RPMI7951 (cell line): Measurements from ENCODE around the gene DAO. TPM values are rescaled to one million over a fixed set of nuclear protein-coding genes. Genes with fewer than 3 reads are reported as not detected.

ENCODE experiments used
- DNase-seq: peaks from one replicate; pipeline ENCODE4 v3.0.0-alpha.2; 2012; ENCODE audit warnings: low read depth
- total RNA-seq: library from RNA; depleted of rRNA; stranded (reverse); fragments of >200 nt; shearing (Covaris generic); gene quantifications from 2 replicates; pipeline ENCODE4 v1.2.3, GENCODE V29; 2014

Gene DAO
- total RNA-seq, 1 experiment from 2014 or later = not detected

GRCh38 chr12:108875280-108875679 lies 4.6 kb upstream of the DAO start:
- DNase-seq = no peak

DNA sequence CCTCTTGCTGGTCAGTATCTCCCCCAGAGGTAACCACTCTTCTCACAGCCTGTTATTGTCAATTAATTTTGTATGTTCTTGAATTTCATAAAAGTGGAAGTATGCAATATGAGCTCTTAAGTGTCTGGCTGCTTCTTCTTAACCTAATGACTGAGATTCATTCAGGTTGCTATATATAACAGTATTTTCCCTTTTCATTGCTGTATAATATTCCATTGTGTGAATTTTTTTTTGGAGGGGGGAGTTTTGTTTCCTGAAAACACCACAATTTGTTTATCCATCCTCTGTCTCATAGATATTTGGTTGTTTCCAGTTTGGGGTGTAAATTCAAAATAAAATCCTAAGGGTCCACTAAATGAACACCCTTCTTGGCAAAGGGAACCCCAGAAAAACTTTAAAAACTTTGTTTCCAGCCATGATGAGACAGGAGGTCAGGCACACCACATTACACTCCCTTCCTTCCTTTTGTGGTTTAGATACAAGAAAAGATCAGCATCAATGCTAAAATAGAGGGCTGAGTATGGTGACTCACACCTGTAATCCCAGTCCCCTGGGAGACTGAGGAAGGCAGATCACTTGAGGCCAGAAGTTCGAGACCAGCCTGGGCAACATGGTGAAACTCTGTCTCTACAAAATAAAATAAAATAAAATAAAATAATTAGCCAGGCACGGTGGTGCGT lies 4.1 kb upstream of the DAO start:
- peak; percentile 12 for DNase-seq

GRCh38 chr12:108876550-108876949 lies 3.3 kb upstream of the DAO start:
- no peak for DNase-seq

GRCh38 chr12:108881953-108882352 lies 2.1 kb downstream of the DAO start:
- DNase-seq = no peak

DNA sequence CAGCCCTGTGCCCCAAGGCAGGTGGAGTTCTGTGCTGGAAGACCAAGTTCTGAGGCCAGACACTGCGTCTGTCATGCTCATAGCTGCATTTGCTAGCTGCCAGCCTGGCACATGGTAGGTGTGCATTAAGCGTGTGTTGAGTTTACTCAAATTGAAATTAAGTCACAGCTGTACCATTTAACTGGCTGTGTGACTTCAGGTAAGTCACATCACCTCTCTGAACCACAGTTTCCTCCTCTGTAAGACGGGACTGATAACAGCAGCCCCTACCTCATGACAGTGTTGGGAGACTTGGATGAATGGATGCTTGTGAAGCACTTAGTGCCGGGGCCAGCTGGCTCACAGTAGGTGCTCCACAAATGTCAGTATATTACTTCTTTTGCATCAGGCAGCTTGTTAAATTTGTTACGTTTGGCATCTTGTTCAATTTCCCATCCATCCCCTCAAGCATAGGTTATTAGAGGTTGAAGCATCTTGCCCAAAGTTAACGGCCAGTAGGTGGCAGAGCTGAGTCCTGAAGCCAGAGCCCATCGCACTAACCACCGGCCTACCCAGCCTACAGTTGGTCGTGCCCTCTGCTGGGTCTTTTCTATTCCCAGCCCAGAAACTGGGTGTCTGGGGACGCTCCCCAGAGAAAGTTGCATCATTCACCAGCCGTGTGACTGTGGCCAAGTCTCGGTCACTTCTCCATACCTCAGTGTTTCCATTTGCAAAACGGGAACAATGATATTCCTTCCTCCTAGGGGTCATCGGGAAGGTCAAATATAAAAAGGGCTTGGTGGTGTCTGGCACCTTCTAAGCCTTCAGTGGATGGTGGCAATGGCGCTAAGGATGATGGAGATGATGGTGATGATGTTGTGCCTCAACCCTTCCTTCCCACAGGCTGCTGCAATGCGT lies 4.5 kb downstream of the DAO start:
- DNase-seq = peak; percentile 25

DNA sequence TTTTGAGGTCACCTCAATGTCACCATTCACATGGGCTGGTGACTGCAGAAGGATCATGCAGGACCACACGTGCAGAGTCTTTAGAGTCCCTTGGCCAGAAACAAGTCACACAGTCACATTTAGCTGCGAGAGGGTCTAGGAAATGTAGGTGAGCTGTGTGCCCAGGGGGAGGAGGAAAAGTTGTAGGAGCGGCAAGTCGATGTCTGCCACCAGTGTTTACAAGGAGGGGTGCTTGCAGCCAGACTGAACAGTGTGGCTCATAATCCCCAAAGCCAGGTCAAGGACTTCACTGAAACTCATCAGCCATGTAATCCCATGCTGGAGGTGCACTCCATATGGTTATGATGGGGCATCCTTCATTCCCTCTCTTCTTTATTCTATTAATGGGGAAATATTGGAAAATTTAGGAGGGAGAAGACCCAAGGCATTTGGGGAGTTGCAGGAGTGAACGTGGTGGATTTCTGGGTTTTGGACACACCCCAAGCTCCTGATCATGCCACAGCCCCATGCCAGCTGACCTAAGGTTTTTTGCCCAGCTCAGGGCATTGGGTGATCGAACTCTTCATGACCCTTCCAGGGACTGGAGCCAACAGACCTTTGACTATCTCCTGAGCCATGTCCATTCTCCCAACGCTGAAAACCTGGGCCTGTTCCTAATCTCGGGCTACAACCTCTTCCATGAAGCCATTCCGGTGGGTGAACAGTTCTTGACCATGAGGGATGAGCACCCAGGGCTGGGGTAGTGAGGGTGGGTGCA lies 7.2 kb downstream of the DAO start:
- no peak for DNase-seq

DNA sequence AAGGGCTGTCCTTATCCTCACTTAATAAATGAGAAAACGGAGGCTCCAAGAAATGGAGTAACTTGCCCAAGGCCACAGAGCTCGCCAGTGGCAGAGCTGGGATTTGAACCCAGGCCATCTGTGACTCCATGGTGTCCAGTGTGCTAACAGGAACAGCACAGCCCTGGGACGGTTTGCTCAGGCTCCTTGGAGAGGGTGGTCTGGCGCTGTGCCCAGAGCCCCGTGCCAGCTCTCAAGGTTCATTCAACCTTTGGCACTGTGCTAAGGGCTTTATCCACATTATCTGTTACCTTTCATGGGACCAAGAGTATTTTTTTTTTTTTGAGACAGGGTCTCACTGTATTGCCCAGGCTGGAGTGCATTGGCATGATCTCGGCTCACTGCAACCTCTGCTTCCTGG lies 8.1 kb downstream of the DAO start:
- no peak for DNase-seq

GRCh38 chr12:108890208-108890607 lies 10.3 kb downstream of the DAO start:
- peak; percentile 9 for DNase-seq

- no peak for DNase-seq
These were observed 15.4 kb downstream of the DAO start for GRCh38 chr12:108895220-108895802.

DNA sequence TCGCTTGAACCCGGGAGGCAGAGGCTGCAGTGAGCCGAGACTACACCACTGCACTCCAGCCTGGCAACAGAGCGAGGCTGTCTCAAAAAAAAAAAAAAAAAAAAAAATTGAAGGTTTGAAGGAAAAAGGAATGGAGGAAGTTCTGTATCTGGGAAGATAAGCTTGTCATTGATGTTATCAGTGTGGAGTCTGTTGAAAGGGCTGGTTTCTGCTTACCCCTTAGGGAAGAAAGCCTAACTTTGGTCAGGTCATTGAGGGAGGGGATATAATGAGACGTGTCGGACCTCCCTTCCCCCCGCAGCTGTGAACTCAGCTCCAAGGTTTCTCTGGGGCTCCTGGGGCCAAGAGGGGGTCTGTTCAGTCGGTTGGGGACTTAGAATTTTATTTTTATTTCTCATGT lies 16.4 kb downstream of the DAO start:
- no peak for DNase-seq

- DNase-seq = no peak
These were observed 16.9 kb downstream of the DAO start for GRCh38 chr12:108896817-108897216.

GRCh38 chr12:108899145-108899544 lies 19.3 kb downstream of the DAO start:
- no peak for DNase-seq

GRCh38 chr12:108905725-108906124 lies 25.8 kb downstream of the DAO start:
- DNase-seq = no peak

DNA sequence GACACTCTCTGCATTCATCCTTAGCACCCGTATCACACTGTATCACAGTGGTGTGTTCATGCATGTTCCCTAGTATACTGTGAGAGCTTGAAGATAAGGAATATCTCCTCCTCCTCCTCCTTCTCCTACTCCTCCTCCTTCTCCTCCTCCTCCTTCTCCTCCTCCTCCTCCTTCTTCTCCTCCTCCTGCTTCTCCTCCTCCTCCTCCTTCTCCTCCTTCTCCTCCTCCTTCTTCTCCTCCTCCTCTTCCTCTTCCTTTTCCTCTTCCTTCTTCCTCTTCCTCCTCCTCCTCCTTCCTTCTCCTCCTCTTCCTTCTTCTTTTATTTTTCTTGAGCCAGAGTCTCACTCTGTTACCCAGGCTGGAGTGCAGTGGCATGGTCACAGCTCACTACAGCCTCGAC lies 27.1 kb downstream of the DAO start:
- DNase-seq = no peak

DNA sequence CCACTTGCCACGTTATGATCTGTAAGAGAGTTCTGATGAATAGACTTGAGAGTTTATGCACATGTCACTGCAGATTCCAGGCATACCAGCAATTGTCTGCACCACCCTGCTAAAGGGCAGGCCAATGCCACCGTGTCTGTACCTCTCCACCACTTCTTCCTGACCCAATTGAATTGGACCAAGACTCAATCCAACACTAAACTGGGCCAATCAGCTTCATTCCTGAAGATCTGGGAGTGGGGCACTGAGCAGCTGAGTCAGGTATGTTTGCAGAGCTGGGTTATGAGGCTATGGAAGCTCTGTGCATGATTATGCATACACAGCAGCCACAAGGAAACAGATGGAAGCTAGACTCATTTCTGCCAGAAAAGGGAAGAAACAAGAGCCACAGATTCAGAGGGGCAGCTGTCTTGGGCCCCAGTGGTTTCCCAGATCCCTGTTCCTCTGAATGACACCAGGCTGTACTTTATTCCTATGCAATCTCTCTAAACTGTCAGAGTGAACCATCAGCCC lies 28.0 kb downstream of the DAO start:
- DNase-seq = no peak

DNA sequence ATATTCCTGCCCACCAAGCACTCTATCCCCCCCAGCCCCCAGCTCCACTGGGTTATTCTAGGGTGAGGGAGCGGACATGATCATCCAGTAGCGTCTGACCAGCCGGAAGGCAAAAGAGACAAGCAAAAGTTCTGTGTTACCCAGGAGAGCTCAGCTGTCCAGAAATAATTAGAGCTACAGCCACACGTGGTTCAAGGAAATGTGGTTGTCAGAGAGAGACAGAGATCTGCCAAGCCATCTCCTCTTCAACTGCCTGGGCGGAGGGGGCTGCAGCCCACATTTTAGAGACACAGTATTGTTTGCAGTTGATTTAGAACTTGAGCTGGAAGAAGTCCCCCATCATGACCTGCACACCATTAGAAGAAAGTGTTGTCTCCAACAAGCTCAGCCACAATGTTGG lies 30.4 kb downstream of the DAO start:
- DNase-seq = no peak

- DNase-seq = no peak
These were observed 32.0 kb downstream of the DAO start for GRCh38 chr12:108911915-108912314.

- no peak for DNase-seq
These were observed 32.5 kb downstream of the DAO start for GRCh38 chr12:108912361-108912760.

GRCh38 chr12:108914121-108914531 lies 34.2 kb downstream of the DAO start:
- DNase-seq = peak; percentile 35

DNA sequence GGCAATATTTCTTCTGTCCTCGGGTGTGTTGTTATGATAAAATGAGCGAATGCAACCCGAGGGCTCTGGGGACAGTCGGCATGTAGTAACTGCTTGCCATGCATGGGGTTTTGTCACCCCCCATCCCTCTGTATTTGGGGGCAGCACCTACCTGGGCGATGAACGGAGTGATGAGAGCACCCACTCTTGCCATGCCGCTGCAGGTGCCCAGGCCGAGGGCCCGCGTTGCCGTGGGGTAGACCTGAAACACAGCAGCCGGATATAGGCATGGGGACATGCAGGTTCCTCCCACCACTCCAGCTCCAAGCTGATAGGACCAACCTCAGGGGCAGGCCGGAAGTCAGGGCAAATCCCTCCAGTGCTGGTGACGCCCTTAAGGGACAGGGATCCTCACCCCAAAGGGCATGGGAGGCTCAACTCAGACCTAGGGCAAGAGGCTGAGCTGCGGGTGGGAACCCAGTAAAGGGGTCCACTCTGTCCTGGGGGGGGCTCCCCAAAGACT lies 35.8 kb downstream of the DAO start:
- no peak for DNase-seq

GRCh38 chr12:108916336-108916735 lies 36.4 kb downstream of the DAO start:
- DNase-seq = no peak

DNA sequence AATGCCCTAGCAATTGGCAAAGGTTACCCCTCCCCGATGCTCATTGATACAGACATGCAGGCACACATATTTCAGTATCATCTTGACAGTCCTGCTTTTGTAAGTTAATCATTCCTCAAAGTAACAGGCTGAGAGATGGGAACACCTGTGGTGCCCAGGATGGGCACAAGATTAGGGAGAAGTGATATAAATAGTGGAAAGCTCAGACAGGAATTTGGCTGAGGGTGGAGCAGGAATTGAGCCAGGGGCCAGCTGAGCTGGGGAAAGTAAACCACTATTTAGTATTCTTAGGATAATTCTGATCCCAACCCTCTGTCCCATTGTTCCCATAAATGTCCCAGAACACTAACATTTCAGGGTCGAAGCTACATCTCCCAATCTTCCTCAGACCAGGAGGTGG lies 38.3 kb downstream of the DAO start:
- DNase-seq = no peak
